AG09309 (cell line): ENCODE results near the gene FAM47A.

Experiments used
- DNase-seq: peaks from one replicate; pipeline ENCODE4 v3.0.0-alpha.2; 2010; ENCODE audit warnings: low read depth
- H3K4me3 ChIP-seq: 2 replicates; pipeline ENCODE4 v1.5.1; 2011; ENCODE audit warnings: mild to moderate bottlenecking, low read depth, low read length, moderate library complexity; ENCODE audit not compliant: control insufficient read depth
- CTCF ChIP-seq: IDR thresholded peaks from 2 replicates; pipeline ENCODE4 v1.5.1; 2011; ENCODE audit warnings: mild to moderate bottlenecking, low read depth, low read length, inconsistent platforms; ENCODE audit not compliant: insufficient read depth, control insufficient read depth; ENCODE audit errors: missing control alignments

The FAM47A gene

GRCh38 chrX:34130501-34130900, 1.6 kb downstream of the FAM47A start:
- no peak for TF ChIP-seq CTCF
- no peak for DNase-seq
- no peak overlapping the region for H3K4me3 ChIP-seq

- no peak for TF ChIP-seq CTCF
- H3K4me3 ChIP-seq, result no peak overlapping the region
- no peak for DNase-seq
Measured at GRCh38 chrX:34126011-34126410, 6.1 kb downstream of the FAM47A start.

- H3K4me3 ChIP-seq, result no peak overlapping the region
- TF ChIP-seq CTCF, result no peak
- DNase-seq, result no peak
Measured at GRCh38 chrX:34119122-34119521, 13.0 kb downstream of the FAM47A start.

GRCh38 chrX:34112459-34112858, 19.7 kb downstream of the FAM47A start:
- H3K4me3 ChIP-seq, result no peak overlapping the region
- no peak for TF ChIP-seq CTCF
- DNase-seq, result no peak
